Measurements from ENCODE around the gene SNX19.
"Not testable (repeated sequence)": the region's sequence is repeated elsewhere in the genome, so short reads cannot be mapped to it uniquely, and the experiment has no call there.

SNX19 gene

GRCh38 chr11:130871616-130872015, 44.7 kb downstream of the SNX19 start:
- no peak for DNase-seq

GRCh38 chr11:130868721-130869390, 47.4 kb downstream of the SNX19 start:
- no peak for DNase-seq

GRCh38 chr11:130868086-130868710, 48.1 kb downstream of the SNX19 start:
- no peak for DNase-seq

GRCh38 chr11:130866831-130867230, 49.4 kb downstream of the SNX19 start:
- no peak for DNase-seq

- no peak for DNase-seq
Observed at GRCh38 chr11:130865774-130866114, 50.5 kb downstream of the SNX19 start.

- no peak for DNase-seq
Observed at GRCh38 chr11:130865091-130865773, 51.0 kb downstream of the SNX19 start.

GRCh38 chr11:130861902-130862860, 54.1 kb downstream of the SNX19 start:
- DNase-seq: peak; percentile 91

- DNase-seq: no peak
Observed at GRCh38 chr11:130861283-130861682, 55.0 kb downstream of the SNX19 start.

GRCh38 chr11:130859886-130860285, 56.4 kb downstream of the SNX19 start:
- no peak for DNase-seq

GRCh38 chr11:130858215-130858614, 58.1 kb downstream of the SNX19 start:
- DNase-seq: no peak

- DNase-seq: not testable (repeated sequence)
Observed at GRCh38 chr11:130855707-130856106, 60.6 kb downstream of the SNX19 start.

GRCh38 chr11:130854483-130854882, 61.8 kb downstream of the SNX19 start:
- no peak for DNase-seq

GRCh38 chr11:130852589-130852988, 63.7 kb downstream of the SNX19 start:
- DNase-seq: no peak

- no peak for DNase-seq
Observed at GRCh38 chr11:130850185-130850944, 65.9 kb downstream of the SNX19 start.

GRCh38 chr11:130849215-130849568, 67.1 kb downstream of the SNX19 start:
- no peak for DNase-seq

- DNase-seq: no peak
Observed at GRCh38 chr11:130848361-130849214, 67.7 kb downstream of the SNX19 start.

GRCh38 chr11:130847517-130847916, 68.8 kb downstream of the SNX19 start:
- no peak for DNase-seq

GRCh38 chr11:130846606-130847005, 69.7 kb downstream of the SNX19 start:
- no peak for DNase-seq

GRCh38 chr11:130842001-130842400, 74.3 kb downstream of the SNX19 start:
- DNase-seq: no peak

GRCh38 chr11:130840679-130841078, 75.6 kb downstream of the SNX19 start:
- no peak for DNase-seq

- DNase-seq: no peak
Observed at GRCh38 chr11:130839981-130840666, 76.2 kb downstream of the SNX19 start.
